ENCODE results near the gene MIDN. TPM values are rescaled to one million over a fixed set of nuclear protein-coding genes. Genes with fewer than 3 reads are reported as not detected.
"Not testable (repeated sequence)": the region's sequence is repeated elsewhere in the genome, so short reads cannot be mapped to it uniquely, and the experiment has no call there.

The MIDN gene
- 10 to 100 TPM; 75.2 to 80.7 TPM for total RNA-seq

DNA sequence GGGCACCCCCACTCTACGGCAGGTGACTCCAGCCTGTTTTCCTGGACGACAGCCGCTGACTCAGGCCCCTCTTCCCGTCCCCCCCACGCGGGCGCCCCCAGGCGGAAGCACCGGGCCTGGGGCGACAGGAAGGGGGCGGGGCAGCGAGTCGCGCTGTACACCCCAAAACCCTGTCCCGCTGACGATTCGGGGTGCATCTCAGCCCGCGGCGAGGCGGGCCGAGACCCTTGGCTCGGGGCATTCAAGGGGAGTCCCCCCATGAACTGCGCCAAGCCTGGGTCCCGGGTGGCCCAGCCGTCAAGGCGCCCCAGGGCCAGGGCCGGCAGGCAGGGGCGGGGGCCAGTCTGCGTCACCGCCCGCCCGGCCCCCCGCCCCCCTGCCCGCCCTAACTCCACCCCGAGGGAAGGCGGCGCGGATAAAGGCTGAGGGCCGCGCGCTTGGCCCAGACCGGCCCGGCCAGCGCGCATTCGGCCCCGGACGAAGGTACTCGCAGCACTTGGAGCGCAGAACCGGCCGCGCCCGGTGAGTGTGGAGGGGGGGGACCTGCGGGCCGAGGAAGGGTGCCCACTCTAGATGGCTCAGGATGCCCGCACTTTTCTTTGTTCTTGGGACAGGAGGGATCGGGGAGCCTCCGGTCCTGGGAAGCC, at the start of gene MIDN:
TSS of gene MIDN (plus strand) at position 445 of the 647 bp plus-strand sequence. CDS start 1,714 bp downstream, outside the sequence.
- no peaks in the 10 kb centered on the region for H3K27me3 Mint-ChIP-seq
- H3K4me3 Mint-ChIP-seq = peak within 1 kb of the TSS; percentile 81
- peak within 1 kb of the TSS; percentile 85 for H3K27ac Mint-ChIP-seq
- H3K4me1 Mint-ChIP-seq = peaks cover 6% of the 10 kb centered on the region
- peaks cover 8% of the 10 kb centered on the region for H3K36me3 Mint-ChIP-seq
- H3K9me3 Mint-ChIP-seq = no peaks in the 10 kb centered on the region
- DNase-seq (peak; percentile 89), ATAC-seq (ENCODE audit: low read depth) (peak; percentile 4)
- POLR2A ChIA-PET = interaction anchor here (0.9 to 1.5 kb wide), 4 partner anchors 11 to 21 kb away, joined by 3 to 13 read pairs (median 8); partner anchors contain the start of gene CIRBP

DNA sequence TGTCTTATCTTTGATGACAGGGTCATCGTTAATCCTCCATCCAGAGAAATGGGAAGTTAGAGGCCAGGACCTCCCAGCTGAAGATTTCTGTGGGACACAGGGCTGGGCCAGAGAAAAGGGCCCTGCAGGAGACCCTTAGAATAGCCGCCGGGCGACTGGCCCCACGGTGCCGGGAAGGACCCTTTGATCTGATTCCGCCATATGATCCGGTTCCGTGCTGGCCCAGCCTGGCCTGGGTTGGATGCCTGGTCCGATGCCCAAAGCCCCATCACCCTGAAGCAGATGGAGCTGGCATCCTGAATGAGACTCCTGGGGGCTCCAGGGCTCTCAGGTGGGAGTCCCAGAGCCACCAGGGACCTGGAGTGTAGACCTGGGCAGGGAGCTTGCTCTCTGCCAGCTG, 48.9 kb upstream of the MIDN start:
- DNase-seq (no peak), ATAC-seq (ENCODE audit: low read depth) (no peak)
- Mint-ChIP-seq H3K4me3 (no peak overlapping the region), H3K27ac (no peak overlapping the region), H3K9me3 (no peaks in the 10 kb centered on the region), H3K27me3 (no peaks in the 10 kb centered on the region), H3K36me3 (no peaks in the 10 kb centered on the region), H3K4me1 (peaks cover 10% of the 10 kb centered on the region)
- POLR2A ChIA-PET = interaction anchor here (1.1 kb wide), 1 partner anchor 67 kb away, joined by 3 read pairs; no protein-coding TSS in a partner anchor

DNA sequence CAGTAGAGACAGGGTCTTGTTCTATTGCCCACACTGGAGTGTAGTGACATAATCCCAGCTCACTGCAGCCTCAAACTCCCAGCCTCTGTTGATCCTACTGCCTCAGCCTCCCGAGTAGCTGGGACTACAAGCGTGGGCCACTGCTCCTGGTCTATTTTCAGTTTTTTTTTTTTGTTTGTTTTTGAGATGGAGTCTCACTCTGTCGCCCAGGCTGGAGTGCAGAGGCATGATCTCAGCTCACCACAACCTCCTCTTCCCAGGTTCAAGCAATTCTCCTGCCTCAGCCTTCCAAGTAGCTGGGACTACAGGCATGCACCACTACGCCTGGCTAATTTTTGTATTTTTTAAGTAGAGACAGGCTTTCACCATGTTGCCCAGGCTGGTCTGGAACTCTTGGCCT, 47.8 kb upstream of the MIDN start:
- not testable (repeated sequence) for H3K27ac Mint-ChIP-seq; ATAC-seq (ENCODE audit: low read depth)

DNA sequence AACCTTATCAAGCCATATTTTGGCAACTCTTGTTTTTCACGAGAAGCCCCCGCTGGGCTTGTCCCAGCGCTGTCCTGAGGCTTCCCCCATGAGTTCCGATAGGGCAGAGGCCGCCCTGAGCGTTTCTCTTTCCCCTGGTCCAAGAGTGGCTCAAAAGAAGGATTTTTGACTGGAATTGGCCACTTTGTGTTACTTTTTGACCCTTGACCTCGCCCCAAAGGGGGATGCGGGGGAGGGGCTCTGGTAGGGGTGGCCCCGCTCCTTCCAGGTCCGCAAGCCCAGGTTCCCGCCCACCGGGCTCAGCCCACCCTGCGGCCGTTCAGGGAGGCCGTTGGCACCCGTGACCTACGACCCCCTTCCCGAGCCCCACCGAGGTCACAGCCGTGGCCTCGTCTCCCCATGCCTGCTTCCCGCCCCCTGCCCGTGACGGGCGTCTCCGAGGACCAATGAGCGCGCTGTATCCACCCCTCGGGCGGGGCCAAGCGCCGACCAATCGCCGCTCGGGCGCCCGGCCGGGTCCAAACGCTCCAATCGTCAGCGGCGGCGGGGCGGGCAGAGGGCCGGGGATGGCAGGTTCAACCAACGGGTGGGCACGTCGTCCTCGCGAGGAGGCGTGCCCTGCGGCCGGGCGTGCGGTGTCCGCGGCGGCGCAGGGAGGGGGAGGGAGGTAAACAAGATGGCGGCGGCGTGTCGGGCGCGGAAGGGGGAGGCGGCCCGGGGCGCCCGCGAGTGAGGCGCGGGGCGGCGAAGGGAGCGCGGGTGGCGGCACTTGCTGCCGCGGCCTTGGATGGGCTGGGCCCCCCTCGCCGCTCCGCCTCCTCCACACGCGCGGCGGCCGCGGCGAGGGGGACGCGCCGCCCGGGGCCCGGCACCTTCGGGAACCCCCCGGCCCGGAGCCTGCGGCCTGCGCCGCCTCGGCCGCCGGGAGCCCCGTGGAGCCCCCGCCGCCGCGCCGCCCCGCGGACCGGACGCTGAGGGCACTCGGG, 43.0 kb upstream of the MIDN start, which contains the start of gene STK11:
TSS of gene STK11 (plus strand) at position 665 of the 986 bp plus-strand sequence. CDS start 1,136 bp downstream, outside the sequence.
- ATAC-seq (ENCODE audit: low read depth) (peak; percentile 96), DNase-seq (peak; percentile 100)
- H3K36me3 Mint-ChIP-seq = peaks cover 10% of the 10 kb centered on the region
- peaks cover 21% of the 10 kb centered on the region for H3K4me1 Mint-ChIP-seq
- peak within 1 kb of the TSS; percentile 97 for H3K4me3 Mint-ChIP-seq
- no peaks in the 10 kb centered on the region for H3K9me3 Mint-ChIP-seq
- peak within 1 kb of the TSS; percentile 91 for H3K27ac Mint-ChIP-seq
- H3K27me3 Mint-ChIP-seq = no peaks in the 10 kb centered on the region
- POLR2A ChIA-PET = no interaction called here

More for the DNA sequence above, 47.8 kb upstream of the MIDN start:
- not testable (repeated sequence) for H3K36me3 Mint-ChIP-seq, DNase-seq, H3K9me3 Mint-ChIP-seq, H3K27me3 Mint-ChIP-seq, H3K4me3 Mint-ChIP-seq
- H3K4me1 Mint-ChIP-seq = peaks cover 11% of the 10 kb centered on the region
- POLR2A ChIA-PET = interaction anchor here (1.4 kb wide), 1 partner anchor 13 kb away, joined by 3 read pairs; no protein-coding TSS in a partner anchor

DNA sequence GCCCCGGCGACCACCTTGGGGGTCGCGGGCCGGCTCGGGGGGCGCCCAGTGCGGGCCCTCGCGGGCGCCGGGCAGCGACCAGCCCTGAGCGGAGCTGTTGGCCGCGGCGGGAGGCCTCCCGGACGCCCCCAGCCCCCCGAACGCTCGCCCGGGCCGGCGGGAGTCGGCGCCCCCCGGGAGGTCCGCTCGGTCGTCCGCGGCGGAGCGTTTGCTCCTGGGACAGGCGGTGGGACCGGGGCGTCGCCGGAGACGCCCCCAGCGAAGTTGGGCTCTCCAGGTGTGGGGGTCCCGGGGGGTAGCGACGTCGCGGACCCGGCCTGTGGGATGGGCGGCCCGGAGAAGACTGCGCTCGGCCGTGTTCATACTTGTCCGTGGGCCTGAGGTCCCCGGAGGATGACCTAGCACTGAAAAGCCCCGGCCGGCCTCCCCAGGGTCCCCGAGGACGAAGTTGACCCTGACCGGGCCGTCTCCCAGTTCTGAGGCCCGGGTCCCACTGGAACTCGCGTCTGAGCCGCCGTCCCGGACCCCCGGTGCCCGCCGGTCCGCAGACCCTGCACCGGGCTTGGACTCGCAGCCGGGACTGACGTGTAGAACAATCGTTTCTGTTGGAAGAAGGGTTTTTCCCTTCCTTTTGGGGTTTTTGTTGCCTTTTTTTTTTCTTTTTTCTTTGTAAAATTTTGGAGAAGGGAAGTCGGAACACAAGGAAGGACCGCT, 42.1 kb upstream of the MIDN start:
- Mint-ChIP-seq H3K27me3 (no peaks in the 10 kb centered on the region), H3K9me3 (no peaks in the 10 kb centered on the region), H3K4me1 (peaks cover 24% of the 10 kb centered on the region), H3K27ac (peak overlapping the region; percentile 91), H3K4me3 (peak overlapping the region; percentile 97), H3K36me3 (peaks cover 10% of the 10 kb centered on the region)
- POLR2A ChIA-PET = no interaction called here
- DNase-seq (peak; percentile 55), ATAC-seq (ENCODE audit: low read depth) (no peak)

DNA sequence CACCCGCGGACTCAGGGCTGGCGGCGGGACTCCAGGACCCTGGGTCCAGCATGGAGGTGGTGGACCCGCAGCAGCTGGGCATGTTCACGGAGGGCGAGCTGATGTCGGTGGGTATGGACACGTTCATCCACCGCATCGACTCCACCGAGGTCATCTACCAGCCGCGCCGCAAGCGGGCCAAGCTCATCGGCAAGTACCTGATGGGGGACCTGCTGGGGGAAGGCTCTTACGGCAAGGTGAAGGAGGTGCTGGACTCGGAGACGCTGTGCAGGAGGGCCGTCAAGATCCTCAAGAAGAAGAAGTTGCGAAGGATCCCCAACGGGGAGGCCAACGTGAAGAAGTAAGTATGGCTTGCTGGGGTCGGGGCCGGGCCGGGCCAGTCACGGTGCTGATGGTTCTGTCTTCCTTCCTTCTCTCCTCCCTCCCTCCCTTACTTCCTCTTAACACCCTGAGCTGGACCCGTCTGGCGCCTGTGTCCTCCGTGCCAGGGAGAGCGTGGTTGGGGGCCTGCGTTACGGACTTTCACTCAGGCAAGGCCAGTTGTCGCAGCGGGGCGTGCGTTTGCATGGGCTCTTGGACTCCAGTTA, 41.4 kb upstream of the MIDN start:
- Mint-ChIP-seq H3K27ac (peak overlapping the region; percentile 91), H3K9me3 (no peaks in the 10 kb centered on the region), H3K27me3 (no peaks in the 10 kb centered on the region), H3K4me1 (peaks cover 27% of the 10 kb centered on the region), H3K4me3 (peak overlapping the region; percentile 97), H3K36me3 (peaks cover 13% of the 10 kb centered on the region)
- POLR2A ChIA-PET = no interaction called here
- peak; percentile 1 for ATAC-seq (ENCODE audit: low read depth)
- DNase-seq = peak; percentile 62

DNA sequence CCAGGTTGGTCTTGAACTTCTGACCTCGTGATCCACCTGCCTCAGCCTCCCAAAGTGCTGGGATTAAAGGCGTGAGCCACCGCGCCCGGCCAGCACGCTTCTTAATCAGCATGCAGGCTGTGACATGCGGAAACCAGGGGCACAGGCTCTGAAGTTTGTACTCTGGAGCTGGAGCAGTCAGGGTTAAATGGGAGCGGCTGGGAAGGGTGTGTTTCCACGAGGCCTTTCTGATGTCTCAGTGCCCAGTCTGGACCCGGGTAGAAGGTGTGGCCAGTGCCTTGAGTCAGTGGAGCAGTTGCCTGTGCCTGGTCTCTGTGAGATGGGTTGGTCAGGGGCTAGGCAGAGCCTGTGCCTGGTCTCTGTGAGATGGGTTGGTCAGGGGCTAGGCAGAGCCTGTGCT, 39.6 kb upstream of the MIDN start:
- H3K27me3 Mint-ChIP-seq; DNase-seq; POLR2A ChIA-PET; H3K9me3 Mint-ChIP-seq; H3K27ac Mint-ChIP-seq; H3K4me3 Mint-ChIP-seq; ATAC-seq (ENCODE audit: low read depth): not testable (repeated sequence)
- Mint-ChIP-seq H3K4me1 (peaks cover 25% of the 10 kb centered on the region), H3K36me3 (peaks cover 19% of the 10 kb centered on the region)

DNA sequence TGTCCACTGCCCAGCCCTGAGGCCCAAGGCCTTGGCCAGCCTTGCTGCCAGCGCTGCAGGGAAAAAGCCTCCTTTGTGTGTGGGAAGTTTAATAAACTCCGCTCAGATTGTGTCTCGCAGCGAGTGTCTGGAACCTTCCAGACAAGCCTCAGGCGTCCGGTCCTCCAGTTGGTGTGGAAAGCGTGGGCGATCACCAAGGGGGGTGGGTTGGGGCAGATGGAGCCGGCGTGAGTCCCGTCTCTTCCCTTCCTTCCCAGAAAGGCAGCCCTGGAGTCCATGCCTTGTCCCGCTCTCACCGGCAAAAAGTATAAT, 38.2 kb upstream of the MIDN start:
- Mint-ChIP-seq H3K4me3 (no peak overlapping the region), H3K36me3 (peaks cover 21% of the 10 kb centered on the region), H3K4me1 (peaks cover 27% of the 10 kb centered on the region), H3K27ac (no peak overlapping the region), H3K27me3 (no peaks in the 10 kb centered on the region), H3K9me3 (no peaks in the 10 kb centered on the region)
- POLR2A ChIA-PET = no interaction called here
- ATAC-seq (ENCODE audit: low read depth) (no peak), DNase-seq (no peak)

DNA sequence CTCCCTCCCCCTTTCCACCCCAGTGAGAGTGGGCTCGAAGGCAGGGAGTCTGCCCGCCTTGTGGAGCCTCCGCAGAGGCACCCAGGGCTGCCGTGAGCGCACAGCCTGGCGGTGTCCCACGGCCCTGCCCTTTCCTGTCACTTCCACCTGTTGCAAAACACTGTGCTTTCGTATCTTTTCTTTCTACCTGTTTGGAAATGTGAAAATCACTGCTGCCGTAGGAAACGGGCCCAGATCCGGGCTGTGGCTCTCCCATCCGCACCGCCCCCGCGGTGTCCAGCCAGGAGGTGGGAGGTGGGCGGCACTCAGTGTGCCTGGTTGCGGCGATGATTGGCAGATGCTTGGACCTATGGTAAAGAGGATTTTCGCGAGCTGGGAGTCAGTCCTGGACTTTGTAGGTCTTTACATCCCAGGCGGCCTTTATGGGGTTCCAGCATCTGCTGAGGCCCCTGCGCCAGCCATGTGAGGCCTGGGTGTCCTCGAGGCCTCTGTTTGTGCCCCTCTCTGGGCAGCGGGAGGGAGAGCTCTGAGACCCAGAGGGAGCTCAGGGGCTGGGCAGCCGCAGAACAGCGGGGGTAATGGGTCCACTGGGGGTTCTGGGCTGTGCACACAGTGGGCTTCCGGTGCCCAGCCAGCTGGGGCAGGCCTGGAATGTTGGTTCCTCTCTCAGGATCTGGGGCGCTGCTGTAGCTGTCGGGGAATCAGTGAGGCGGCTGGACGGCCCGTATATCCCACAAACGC, 36.7 kb upstream of the MIDN start:
- POLR2A ChIA-PET = interaction anchor here (0.5 kb wide), 1 partner anchor 122 kb away, joined by 8 read pairs; no protein-coding TSS in a partner anchor
- H3K36me3 Mint-ChIP-seq = peaks cover 19% of the 10 kb centered on the region
- no peak for DNase-seq
- no peak overlapping the region for H3K4me3 Mint-ChIP-seq
- no peaks in the 10 kb centered on the region for H3K9me3 Mint-ChIP-seq
- no peak for ATAC-seq (ENCODE audit: low read depth)
- no peaks in the 10 kb centered on the region for H3K27me3 Mint-ChIP-seq
- H3K27ac Mint-ChIP-seq = peak overlapping the region; percentile 54
- peaks cover 27% of the 10 kb centered on the region for H3K4me1 Mint-ChIP-seq

DNA sequence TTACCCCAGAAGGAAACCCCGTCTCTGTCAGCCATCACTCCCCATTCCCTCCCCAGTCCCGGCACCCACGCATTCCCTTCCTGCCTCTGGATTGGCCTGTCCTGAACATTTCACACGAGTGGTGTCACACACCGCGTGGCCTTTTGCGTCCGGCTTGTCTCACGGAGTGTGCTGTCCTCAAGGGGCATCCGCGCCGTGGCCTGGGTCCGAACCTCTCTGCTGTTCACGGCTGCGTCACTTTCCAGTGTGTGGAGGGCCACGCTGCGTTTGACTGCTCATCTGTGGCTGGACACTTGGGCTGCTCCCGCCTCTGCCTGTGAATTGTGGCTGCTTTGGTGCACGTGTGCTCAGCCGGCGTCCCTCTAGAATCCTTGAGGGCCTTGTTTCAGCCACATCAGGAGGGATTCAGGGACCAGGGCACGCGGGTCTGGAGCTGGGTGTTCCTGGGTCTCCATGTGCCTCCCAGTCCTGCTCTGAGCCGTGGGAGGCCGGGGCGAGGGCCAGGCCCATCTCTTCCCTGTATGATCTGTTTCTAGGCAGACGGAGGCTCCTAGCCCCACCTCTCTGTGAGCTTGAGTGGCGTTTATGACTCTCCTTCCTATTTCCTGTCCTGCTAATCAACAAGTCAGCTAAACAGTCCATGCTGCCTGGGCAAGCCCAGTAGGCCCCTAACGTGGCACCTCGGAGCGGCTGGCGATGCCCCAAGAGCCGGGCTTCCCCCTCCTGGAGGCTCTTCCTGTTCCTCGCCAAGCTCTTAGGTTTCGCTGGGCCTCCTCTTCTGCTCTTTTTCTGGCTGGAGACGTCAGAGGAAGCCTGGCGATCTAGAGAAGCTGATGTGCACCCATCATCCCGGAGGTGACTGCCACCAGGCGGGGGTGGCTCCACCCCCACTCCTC, 34.7 kb upstream of the MIDN start:
- DNase-seq (peak; percentile 52), ATAC-seq (ENCODE audit: low read depth) (peak; percentile 83)
- Mint-ChIP-seq H3K9me3 (no peaks in the 10 kb centered on the region), H3K4me1 (peaks cover 22% of the 10 kb centered on the region), H3K27ac (peak overlapping the region; percentile 96), H3K27me3 (no peaks in the 10 kb centered on the region), H3K36me3 (peaks cover 12% of the 10 kb centered on the region), H3K4me3 (peak overlapping the region; percentile 79)
- POLR2A ChIA-PET = interaction anchor here (1.0 to 1.5 kb wide), 6 partner anchors 13 to 186 kb away, joined by 3 to 9 read pairs (median 3); partner anchors contain the start of genes ATP5F1D and CIRBP

DNA sequence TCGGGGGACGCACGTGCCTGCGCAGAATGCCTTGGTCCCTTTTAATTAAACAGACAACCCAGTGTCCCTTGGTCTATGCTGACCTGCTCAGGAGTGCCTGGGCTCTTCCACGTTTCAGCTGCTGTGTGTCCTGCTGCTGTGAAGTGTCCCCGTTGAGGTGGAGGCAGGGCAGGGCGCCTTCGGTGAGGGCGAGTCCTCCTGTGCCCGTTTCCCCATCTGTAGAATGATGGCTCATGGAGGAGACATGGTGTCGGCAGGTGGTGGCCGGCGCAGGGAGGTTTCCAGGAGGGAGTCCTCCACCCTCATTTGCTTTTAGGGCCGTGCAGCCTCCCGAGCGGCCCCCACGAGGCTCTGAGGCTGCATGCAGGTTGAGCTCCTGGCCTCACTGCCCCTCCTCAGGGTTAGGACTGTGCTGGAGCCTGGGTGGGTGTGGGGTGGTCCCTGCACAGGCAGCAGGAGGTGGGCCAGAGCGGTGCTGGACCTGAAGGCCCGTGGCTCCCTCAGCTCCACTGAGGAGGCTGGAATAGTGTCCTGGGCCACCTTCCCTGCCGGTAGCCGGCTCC, 34.0 kb upstream of the MIDN start:
- POLR2A ChIA-PET = interaction anchor here (1.0 to 1.5 kb wide), 6 partner anchors 14 to 187 kb away, joined by 3 to 9 read pairs (median 3); partner anchors contain the start of genes ATP5F1D and CIRBP
- peak overlapping the region; percentile 96 for H3K27ac Mint-ChIP-seq
- H3K36me3 Mint-ChIP-seq = peaks cover 12% of the 10 kb centered on the region
- no peaks in the 10 kb centered on the region for H3K27me3 Mint-ChIP-seq
- H3K9me3 Mint-ChIP-seq = no peaks in the 10 kb centered on the region
- DNase-seq = no peak
- peaks cover 22% of the 10 kb centered on the region for H3K4me1 Mint-ChIP-seq
- H3K4me3 Mint-ChIP-seq = peak overlapping the region; percentile 79
- no peak for ATAC-seq (ENCODE audit: low read depth)
